Spleen (tissue), 7 donors: ENCODE results near the gene GPAM.

ENCODE experiments used
- CTCF ChIP-seq, 11 experiments: fragments of 200-600 bp in 7 of 11; fragments of 450-650 bp in 4 of 11; sonication (generic) in 4 of 11; IDR thresholded peaks in 8 of 11; conservative IDR thresholded peaks in 3 of 11; 1 replicate in 7 of 11; 2 replicates in 4 of 11; pipeline versions ENCODE4 v1.4.0 to v1.8.0; 2016 to 2021; ENCODE audit warnings: antibody characterized with exemption in 11 of 11, inconsistent platforms in 4 of 11, mild to moderate bottlenecking in 1 of 11
- POLR2A ChIP-seq, 3 donors: fragments of 450-650 bp; IDR thresholded peaks; one replicate each; pipeline ENCODE4 v1.5.1; 2017; ENCODE audit warnings: antibody characterized with exemption in 3 of 3, mild to moderate bottlenecking in 1 of 3
- donor health status: DM: no; HTN: no; CAD: no; lungs with moderate emphysema.
- donor health status: DM: no; HTN: no; CAD: no.
- donor health status: DM: no; HTN: no; CAD: no.

GRCh38 chr10:112131346-112131745 lies 52.2 kb downstream of the GPAM start:
- TF ChIP-seq CTCF (IDR thresholded peaks at IDR 0.05 in 8 of 11, conservative IDR thresholded peaks at IDR 0.05 in 3 of 11): no peak
- TF ChIP-seq POLR2A (IDR thresholded peaks at IDR 0.05): no peak
